HT1080 (cell line): ENCODE results near the gene C22orf39. TPM values are rescaled to one million over a fixed set of nuclear protein-coding genes. Genes with fewer than 3 reads are reported as not detected.
A peak's percentile ranks its signal among the peaks of the same experiment; 100 is the strongest.

Experiments used
- DNase-seq: peaks from one replicate; pipeline ENCODE4 v3.0.0-alpha.2; 2015; ENCODE audit warnings: low read depth
- polyA plus RNA-seq, 2 experiments: library from polyadenylated mRNA; depleted of rRNA; stranded (reverse); fragments of >200 nt; gene quantifications; 2 replicates each; pipeline ENCODE4 v1.2.3, GENCODE V29; 2015
- total RNA-seq: library from RNA; depleted of rRNA; stranded (reverse); fragments of >200 nt; shearing (Covaris generic); gene quantifications from 2 replicates; pipeline ENCODE4 v1.2.3, GENCODE V29; 2014; rRNA removed

The C22orf39 gene
- total RNA-seq = 35.9 and 45.7 TPM in 2 replicates
- polyA plus RNA-seq (2015; cell fraction: cytosol; rRNA removed) = 34.6 and 39.9 TPM in 2 replicates
- 14.0 and 14.8 TPM in 2 replicates for polyA plus RNA-seq (2015; cell fraction: nucleus; rRNA removed)

GRCh38 chr22:19447330-19448075 is at the start of gene C22orf39:
Gene C22orf39, minus strand, starts transcription at chr22:19447711. Its CDS starts 23 bp downstream, at chr22:19447688.
- peak; percentile 92 for DNase-seq

- DNase-seq = peak; percentile 50
Measured at GRCh38 chr22:19497245-19497644, 49.7 kb upstream of the C22orf39 start.

- DNase-seq = no peak
Measured at GRCh38 chr22:19496324-19496630, 48.8 kb upstream of the C22orf39 start.

GRCh38 chr22:19495562-19496323 is 48.2 kb upstream of the C22orf39 start:
- DNase-seq = no peak

- DNase-seq = no peak
Measured at GRCh38 chr22:19494676-19495173, 47.2 kb upstream of the C22orf39 start.

- no peak for DNase-seq
Measured at GRCh38 chr22:19494001-19494560, 46.6 kb upstream of the C22orf39 start.

GRCh38 chr22:19492504-19493174 is 45.1 kb upstream of the C22orf39 start:
- no peak for DNase-seq

GRCh38 chr22:19490628-19491230 is 43.2 kb upstream of the C22orf39 start:
- DNase-seq = no peak

GRCh38 chr22:19488884-19489843 is 41.7 kb upstream of the C22orf39 start:
- DNase-seq = no peak

- DNase-seq = no peak
Measured at GRCh38 chr22:19488285-19488684, 40.8 kb upstream of the C22orf39 start.

- DNase-seq = peak; percentile 5
Measured at GRCh38 chr22:19483481-19484244, 36.2 kb upstream of the C22orf39 start.

- DNase-seq = no peak
Measured at GRCh38 chr22:19482297-19482696, 34.8 kb upstream of the C22orf39 start.

- no peak for DNase-seq
Measured at GRCh38 chr22:19480789-19481188, 33.3 kb upstream of the C22orf39 start.

GRCh38 chr22:19480173-19480568 is 32.7 kb upstream of the C22orf39 start:
- no peak for DNase-seq

GRCh38 chr22:19479355-19480172 is 32.1 kb upstream of the C22orf39 start, which contains the start of gene CDC45:
Gene CDC45, plus strand, starts transcription at chr22:19479920. Its CDS starts 49 bp downstream, at chr22:19479969.
- peak; percentile 98 for DNase-seq

- peak; percentile 78 for DNase-seq
Measured at GRCh38 chr22:19478901-19479354, 31.4 kb upstream of the C22orf39 start, which contains the start of gene UFD1. Gene UFD1, minus strand, starts transcription at chr22:19479193. Its CDS starts 108 bp downstream, at chr22:19479085.

- no peak for DNase-seq
Measured at GRCh38 chr22:19478045-19478900, 30.8 kb upstream of the C22orf39 start.
